ENCODE data around the gene FAM221B.

The FAM221B gene

GRCh38 chr9:35793461-35793860 lies 35.1 kb downstream of the FAM221B start:
- DNase-seq (ENCODE audit: insufficient read length, low spot score) = no peak
- FAIRE-seq = no peak

- no peak for FAIRE-seq
- DNase-seq (ENCODE audit: insufficient read length, low spot score) = no peak
Observed at GRCh38 chr9:35792826-35793225, 35.7 kb downstream of the FAM221B start.

GRCh38 chr9:35792024-35792813 lies 36.3 kb downstream of the FAM221B start:
- FAIRE-seq = no peak
- no peak for DNase-seq (ENCODE audit: insufficient read length, low spot score)

GRCh38 chr9:35791297-35791921 lies 37.1 kb downstream of the FAM221B start, which contains the start of gene NPR2:
TSS of gene NPR2 (plus strand) at chr9:35791591. CDS start at chr9:35792409, 818 bp downstream.
- FAIRE-seq (no peak), DNase-seq (ENCODE audit: insufficient read length, low spot score) (no peak)

- FAIRE-seq (no peak), DNase-seq (ENCODE audit: insufficient read length, low spot score) (peak; percentile 80)
Observed at GRCh38 chr9:35790385-35791296, 37.9 kb downstream of the FAM221B start.

GRCh38 chr9:35790025-35790384 lies 38.5 kb downstream of the FAM221B start:
- no peak for DNase-seq (ENCODE audit: insufficient read length, low spot score)
- no peak for FAIRE-seq

GRCh38 chr9:35789541-35789940 lies 39.0 kb downstream of the FAM221B start:
- FAIRE-seq = no peak

GRCh38 chr9:35783418-35783817 lies 45.1 kb downstream of the FAM221B start:
- no peak for DNase-seq (ENCODE audit: insufficient read length, low spot score)
- no peak for FAIRE-seq

More at GRCh38 chr9:35789541-35789940, 39.0 kb downstream of the FAM221B start:
- DNase-seq (ENCODE audit: insufficient read length, low spot score) = no peak

- DNase-seq (ENCODE audit: insufficient read length, low spot score) (no peak), FAIRE-seq (no peak)
Observed at GRCh38 chr9:35781066-35781465, 47.5 kb downstream of the FAM221B start.

- DNase-seq (ENCODE audit: insufficient read length, low spot score) (no peak), FAIRE-seq (no peak)
Observed at GRCh38 chr9:35778496-35778895, 50.0 kb downstream of the FAM221B start.

- FAIRE-seq = no peak
- DNase-seq (ENCODE audit: insufficient read length, low spot score) = no peak
Observed at GRCh38 chr9:35776018-35776417, 52.5 kb downstream of the FAM221B start.

GRCh38 chr9:35774907-35775635 lies 53.5 kb downstream of the FAM221B start:
- FAIRE-seq (no peak), DNase-seq (ENCODE audit: insufficient read length, low spot score) (no peak)

GRCh38 chr9:35771943-35772342 lies 56.6 kb downstream of the FAM221B start:
- no peak for DNase-seq (ENCODE audit: insufficient read length, low spot score)
- FAIRE-seq = no peak

- DNase-seq (ENCODE audit: insufficient read length, low spot score) (no peak), FAIRE-seq (no peak)
Observed at GRCh38 chr9:35771534-35771933, 57.0 kb downstream of the FAM221B start.

GRCh38 chr9:35771075-35771433 lies 57.5 kb downstream of the FAM221B start:
- FAIRE-seq = no peak
- DNase-seq (ENCODE audit: insufficient read length, low spot score) = no peak

- FAIRE-seq (no peak), DNase-seq (ENCODE audit: insufficient read length, low spot score) (no peak)
Observed at GRCh38 chr9:35769763-35770162, 58.8 kb downstream of the FAM221B start.

GRCh38 chr9:35767458-35767857 lies 61.1 kb downstream of the FAM221B start:
- FAIRE-seq = no peak

GRCh38 chr9:35766997-35767396 lies 61.5 kb downstream of the FAM221B start:
- no peak for DNase-seq (ENCODE audit: insufficient read length, low spot score)
- FAIRE-seq = no peak

More at GRCh38 chr9:35767458-35767857, 61.1 kb downstream of the FAM221B start:
- DNase-seq (ENCODE audit: insufficient read length, low spot score) = no peak

All from HTR-8/SVneo (cell line).